Gastroesophageal sphincter (tissue), 4 donors: ENCODE results near the gene TTC39C. TPM values are rescaled to one million over a fixed set of nuclear protein-coding genes. Genes with fewer than 3 reads are reported as not detected.

Experiments
- ATAC-seq: fragments of 150-250 bp; one replicate; pipeline ENCODE4 v1.9.1; 2016; ENCODE audit warnings: mild to moderate bottlenecking, moderate library complexity
- H3K27ac ChIP-seq, 4 donors: fragments of 200-600 bp; sonication (generic) in 3 of 4; 1 replicate in 3 of 4; 2 replicates in 1 of 4; pipeline ENCODE4 v1.5.1; 2016 to 2019
- H3K27me3 ChIP-seq: fragments of 200-600 bp; sonication (generic); one replicate; pipeline ENCODE4 v1.5.1; 2019
- H3K36me3 ChIP-seq, 2 donors: fragments of 200-600 bp; sonication (generic); one replicate each; pipeline ENCODE4 v1.5.1; 2019; ENCODE audit warnings: control low read depth in 1 of 2
- H3K4me1 ChIP-seq, 3 donors: fragments of 200-600 bp; sonication (generic); 1 replicate in 2 of 3; 2 replicates in 1 of 3; pipeline ENCODE4 v1.5.1; 2016 to 2019; ENCODE audit warnings: control low read depth in 2 of 3
- H3K4me3 ChIP-seq, 2 donors: fragments of 200-600 bp; sonication (generic); one replicate each; pipeline ENCODE4 v1.5.1; 2019; ENCODE audit warnings: mild to moderate bottlenecking in 1 of 2, moderate library complexity in 1 of 2
- H3K9me3 ChIP-seq, 3 donors: fragments of 200-600 bp; sonication (generic); one replicate each; pipeline ENCODE4 v1.5.1; 2017 to 2019; ENCODE audit warnings: control low read depth in 2 of 3
- EP300 ChIP-seq: sonication (generic); formaldehyde crosslinking; IDR thresholded peaks from one replicate; pipeline ENCODE4 v1.6.1; 2017; ENCODE audit warnings: antibody characterized with exemption, mild to moderate bottlenecking
- POLR2A ChIP-seq, 2 donors: fragments of 450-650 bp; IDR thresholded peaks; one replicate each; pipeline ENCODE4 v1.6.1; 2017; ENCODE audit warnings: antibody characterized with exemption in 2 of 2, mild to moderate bottlenecking in 2 of 2, moderate library complexity in 1 of 2
- POLR2AphosphoS5 ChIP-seq: sonication (generic); formaldehyde crosslinking; IDR thresholded peaks from one replicate; pipeline ENCODE4 v1.6.1; 2017; ENCODE audit warnings: antibody characterized with exemption
- WGBS, 2 donors: methylation state at CpG; one replicate each; pipeline ENCODE4 v1.1.5; 2018; ENCODE audit warnings: low coverage in 1 of 2; 5-methylcytosine and 5-hydroxymethylcytosine counted together
- total RNA-seq, 4 donors: library from RNA; depleted of rRNA; stranded (reverse); fragments of >200 nt; gene quantifications; one replicate each; pipeline ENCODE4 v1.1.0, GENCODE V29; 2016
- TF ChIP-seq, protein P1 (sequence below), 4 experiments: fragments of 200-600 bp in 2 of 4; fragments of 450-650 bp in 2 of 4; sonication (generic) in 1 of 4; IDR thresholded peaks; one replicate each; pipeline ENCODE4 v1.5.1; 2017 to 2019; ENCODE audit warnings: antibody characterized with exemption in 4 of 4, mild to moderate bottlenecking in 2 of 4, moderate library complexity in 2 of 4

The TTC39C gene
- total RNA-seq, 4 donors from 2014 or later: 20.9 to 37.7 (median 33.6) TPM

DNA sequence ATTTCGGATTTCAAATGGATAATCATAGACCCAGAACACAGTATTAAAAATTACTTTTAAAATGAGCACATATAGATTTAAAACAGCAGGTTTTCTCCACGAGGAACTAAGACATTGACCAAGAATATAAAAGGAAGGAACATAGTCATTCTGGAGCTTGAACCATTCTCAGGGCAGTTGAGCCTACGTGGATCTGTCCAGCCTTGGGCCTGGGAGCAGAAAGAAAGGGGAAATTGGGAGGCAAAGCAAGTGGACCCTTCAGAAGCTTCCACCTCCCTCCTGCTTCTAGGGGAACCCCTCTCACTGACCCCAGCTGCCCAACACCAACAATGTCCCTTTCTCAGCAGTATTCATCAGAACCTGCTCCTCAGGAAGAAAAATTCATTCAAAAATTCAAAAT, 31.4 kb upstream of the TTC39C start:
- no peak for TF ChIP-seq POLR2A (IDR thresholded peaks at IDR 0.05)
- no peak for TF ChIP-seq POLR2AphosphoS5
- TF ChIP-seq, protein P1, sequence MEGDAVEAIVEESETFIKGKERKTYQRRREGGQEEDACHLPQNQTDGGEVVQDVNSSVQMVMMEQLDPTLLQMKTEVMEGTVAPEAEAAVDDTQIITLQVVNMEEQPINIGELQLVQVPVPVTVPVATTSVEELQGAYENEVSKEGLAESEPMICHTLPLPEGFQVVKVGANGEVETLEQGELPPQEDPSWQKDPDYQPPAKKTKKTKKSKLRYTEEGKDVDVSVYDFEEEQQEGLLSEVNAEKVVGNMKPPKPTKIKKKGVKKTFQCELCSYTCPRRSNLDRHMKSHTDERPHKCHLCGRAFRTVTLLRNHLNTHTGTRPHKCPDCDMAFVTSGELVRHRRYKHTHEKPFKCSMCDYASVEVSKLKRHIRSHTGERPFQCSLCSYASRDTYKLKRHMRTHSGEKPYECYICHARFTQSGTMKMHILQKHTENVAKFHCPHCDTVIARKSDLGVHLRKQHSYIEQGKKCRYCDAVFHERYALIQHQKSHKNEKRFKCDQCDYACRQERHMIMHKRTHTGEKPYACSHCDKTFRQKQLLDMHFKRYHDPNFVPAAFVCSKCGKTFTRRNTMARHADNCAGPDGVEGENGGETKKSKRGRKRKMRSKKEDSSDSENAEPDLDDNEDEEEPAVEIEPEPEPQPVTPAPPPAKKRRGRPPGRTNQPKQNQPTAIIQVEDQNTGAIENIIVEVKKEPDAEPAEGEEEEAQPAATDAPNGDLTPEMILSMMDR (IDR thresholded peaks at IDR 0.05): no peak
- no peak for TF ChIP-seq EP300
- peak overlapping the region; percentile 75 to 90 (median 84) for H3K27ac ChIP-seq
- no peaks in the 10 kb centered on the region for H3K9me3 ChIP-seq
- ATAC-seq: no peak
- H3K36me3 ChIP-seq: no peaks in the 10 kb centered on the region
- peaks cover 3 to 27% (median 14%) of the 10 kb centered on the region in 3 donors for H3K4me1 ChIP-seq
- H3K4me3 ChIP-seq: no peak overlapping the region
- WGBS, 2 donors: 65 to 71% methylated on average over 3 of the region's 3 CpGs
- no peaks in the 10 kb centered on the region for H3K27me3 ChIP-seq

DNA sequence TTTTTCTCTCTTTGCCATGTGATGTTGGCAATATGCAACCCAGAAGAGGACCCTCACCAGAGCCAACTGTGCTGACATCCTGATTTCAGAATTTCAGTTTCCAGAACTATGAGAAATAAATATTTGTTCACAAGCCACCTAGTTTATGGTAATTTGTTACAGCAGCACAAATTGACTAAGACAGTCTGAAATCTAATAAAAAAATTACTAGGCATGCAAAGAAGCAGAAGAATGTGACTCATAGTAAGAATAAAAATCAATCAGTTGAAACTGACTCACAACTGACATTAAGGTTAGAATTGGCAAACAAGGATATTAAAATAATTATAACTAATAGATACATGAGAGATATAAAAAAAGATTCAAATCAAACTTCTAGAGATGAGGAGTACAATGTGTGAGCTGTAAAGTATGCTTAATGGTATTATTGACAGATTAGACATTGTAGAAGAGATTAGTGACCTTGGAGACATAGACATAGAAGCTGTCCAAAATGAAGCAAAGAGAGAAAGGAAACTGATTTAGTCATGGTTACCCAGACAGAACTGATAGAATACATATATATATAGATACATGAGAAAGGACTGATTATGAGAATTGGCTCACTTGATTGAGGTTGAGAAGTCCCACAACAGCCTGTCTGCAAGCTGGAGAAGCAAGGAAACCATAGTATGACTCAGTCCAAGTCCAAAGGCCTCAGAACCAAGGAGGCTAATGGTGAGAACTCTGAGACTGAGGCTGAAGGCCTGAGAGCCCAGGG, 27.8 kb upstream of the TTC39C start:
- no peaks in the 10 kb centered on the region for H3K36me3 ChIP-seq

DNA sequence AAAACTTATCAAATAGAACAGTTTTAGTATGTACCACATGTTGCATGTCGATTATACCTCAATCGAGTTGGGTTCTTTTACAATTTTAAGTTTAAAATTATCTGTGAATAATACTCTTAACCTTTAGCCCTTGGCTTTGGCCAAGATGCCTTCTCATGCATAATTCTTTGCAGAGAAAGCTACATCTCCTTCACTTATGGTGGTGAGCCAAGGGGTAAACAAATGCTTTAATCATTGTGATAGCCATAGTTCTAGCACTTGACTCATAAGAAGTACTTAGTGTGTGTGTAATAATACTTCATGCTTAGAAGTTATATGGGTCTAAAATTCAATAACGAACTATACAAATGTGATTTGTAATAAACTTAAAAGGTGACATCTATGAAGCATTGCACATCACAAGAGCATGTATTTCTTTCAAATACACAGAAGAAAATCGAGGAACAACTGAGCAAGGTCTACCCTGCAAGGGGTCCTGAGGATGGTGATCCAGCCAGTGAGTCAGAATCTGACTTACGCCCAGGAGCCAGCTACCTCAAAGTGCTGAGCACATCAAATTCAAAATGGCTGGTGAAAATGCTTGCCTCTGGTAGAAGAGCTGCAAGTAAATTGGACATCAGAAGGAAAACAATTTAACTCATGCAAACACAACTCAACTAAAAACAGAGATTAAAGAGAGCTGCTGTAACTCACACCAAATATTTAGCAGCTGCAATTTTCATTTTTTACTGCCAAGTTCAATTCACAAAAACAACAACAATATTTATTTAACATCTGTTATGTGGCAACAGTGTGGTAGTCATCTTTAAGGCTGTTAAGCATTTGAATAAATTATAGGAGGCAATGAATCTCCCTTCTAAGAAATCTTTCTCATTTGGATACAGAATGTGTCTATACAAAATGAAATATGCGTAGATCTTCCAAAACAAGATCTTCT, 23.8 kb upstream of the TTC39C start:
- H3K36me3 ChIP-seq: no peaks in the 10 kb centered on the region
- no peaks in the 10 kb centered on the region for H3K27me3 ChIP-seq
- 64 to 74% methylated on average over 6 of the region's 6 CpGs for WGBS, 2 donors
- H3K9me3 ChIP-seq: no peaks in the 10 kb centered on the region
- ATAC-seq: no peak
- no peak overlapping the region for H3K4me3 ChIP-seq
- H3K27ac ChIP-seq: no peak overlapping the region
- TF ChIP-seq POLR2AphosphoS5 (no peak), EP300 (no peak), POLR2A (IDR thresholded peaks at IDR 0.05) (no peak)
- TF ChIP-seq, protein P1 (IDR thresholded peaks at IDR 0.05): no peak
- H3K4me1 ChIP-seq: peaks cover 5 to 35% (median 9%) of the 10 kb centered on the region in 3 donors

More for the DNA sequence above, 27.8 kb upstream of the TTC39C start:
- TF ChIP-seq POLR2A (IDR thresholded peaks at IDR 0.05) (no peak), POLR2AphosphoS5 (no peak), EP300 (no peak)
- TF ChIP-seq, protein P1 (IDR thresholded peaks at IDR 0.05): no peak
- no peak for ATAC-seq
- H3K9me3 ChIP-seq: no peaks in the 10 kb centered on the region
- H3K27me3 ChIP-seq: no peaks in the 10 kb centered on the region
- no peak overlapping the region for H3K4me3 ChIP-seq
- no peak overlapping the region for H3K27ac ChIP-seq
- H3K4me1 ChIP-seq: peaks cover 0 to 18% (median 10%) of the 10 kb centered on the region in 3 donors

DNA sequence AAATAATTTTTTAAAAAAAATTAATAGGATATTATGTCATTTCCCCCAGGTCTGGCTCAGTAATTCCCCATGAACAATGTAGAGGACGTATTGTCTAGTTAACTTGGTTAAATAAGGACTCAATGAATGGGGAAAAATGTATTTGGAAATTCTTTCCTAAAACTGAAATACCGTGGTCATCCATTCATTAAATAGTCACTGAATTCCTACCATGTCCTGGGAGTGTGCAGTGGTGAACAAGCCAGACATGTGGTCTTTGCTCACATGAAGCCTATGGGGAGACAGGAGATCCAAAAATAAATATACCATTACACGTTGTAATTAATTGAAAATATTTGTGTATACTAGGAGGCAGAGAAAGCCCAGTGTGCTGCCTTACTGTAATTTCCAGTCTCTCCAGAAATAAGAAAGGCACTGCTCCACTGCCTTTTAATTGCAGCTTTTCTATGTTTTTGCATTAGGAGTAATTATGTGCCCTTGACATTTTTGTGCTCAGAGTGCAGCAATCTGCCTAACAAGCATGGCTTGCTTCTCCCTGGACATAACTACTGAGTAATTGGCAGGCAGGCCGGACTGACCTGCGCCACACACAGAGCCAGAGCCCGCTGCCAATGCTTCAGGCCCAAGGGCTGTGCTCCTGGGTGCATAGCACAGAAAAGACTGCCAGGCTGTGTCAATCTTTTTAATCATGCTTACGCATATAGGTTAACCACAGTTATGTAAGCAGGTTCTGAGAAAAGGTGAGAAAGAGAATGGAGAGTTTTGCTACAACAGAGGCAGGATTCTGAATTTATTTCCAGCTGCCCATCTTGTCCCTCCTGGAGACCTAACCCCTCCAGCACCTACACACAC, 22.2 kb upstream of the TTC39C start:
- Histone ChIP-seq H3K4me3 (no peak overlapping the region), H3K27me3 (no peaks in the 10 kb centered on the region), H3K27ac (peak overlapping the region; percentile 69 to 74 (median 72)), H3K9me3 (no peaks in the 10 kb centered on the region), H3K4me1 (peaks cover 5 to 35% (median 9%) of the 10 kb centered on the region in 3 donors), H3K36me3 (no peaks in the 10 kb centered on the region)
- no peak for ATAC-seq
- WGBS, 2 donors: 39 to 53% methylated on average over 5 to 7 of the region's 7 CpGs
- TF ChIP-seq EP300 (peak; percentile 6), POLR2AphosphoS5 (peak; percentile 5)
- TF ChIP-seq, protein P1 (IDR thresholded peaks at IDR 0.05): no peak
